Neuron (in vitro differentiated cells): ENCODE results near the gene ADCY2.

ENCODE experiments used
- H2AFZ ChIP-seq: one replicate; pipeline ENCODE4 v1.6.1; 2013; ENCODE audit warnings: low read depth, mild to moderate bottlenecking, inconsistent platforms, low read length, moderate library complexity
- H3K27me3 ChIP-seq: one replicate; pipeline ENCODE4 v1.6.1; 2013; ENCODE audit warnings: low read length; ENCODE audit not compliant: insufficient read depth
- H3K36me3 ChIP-seq: one replicate; pipeline ENCODE4 v1.6.1; 2013; ENCODE audit warnings: low read length; ENCODE audit not compliant: insufficient read depth
- H3K4me1 ChIP-seq: one replicate; pipeline ENCODE4 v1.6.1; 2013; ENCODE audit warnings: low read length; ENCODE audit not compliant: insufficient read depth
- H3K4me3 ChIP-seq: 2 replicates; pipeline ENCODE4 v1.5.1; 2013; ENCODE audit warnings: mild to moderate bottlenecking, low read length, moderate library complexity
- H3K9me3 ChIP-seq: one replicate; pipeline ENCODE4 v1.6.1; 2013; ENCODE audit warnings: low read length

ADCY2 gene

GRCh38 chr5:7434914-7435313, 39.0 kb downstream of the ADCY2 start:
- Histone ChIP-seq H3K4me3 (no peak overlapping the region), H3K36me3 (no peaks in the 10 kb centered on the region), H3K4me1 (peaks cover 16% of the 10 kb centered on the region), H3K9me3 (peaks cover 6% of the 10 kb centered on the region), H3K27me3 (no peaks in the 10 kb centered on the region), H2AFZ (no peak overlapping the region)

DNA sequence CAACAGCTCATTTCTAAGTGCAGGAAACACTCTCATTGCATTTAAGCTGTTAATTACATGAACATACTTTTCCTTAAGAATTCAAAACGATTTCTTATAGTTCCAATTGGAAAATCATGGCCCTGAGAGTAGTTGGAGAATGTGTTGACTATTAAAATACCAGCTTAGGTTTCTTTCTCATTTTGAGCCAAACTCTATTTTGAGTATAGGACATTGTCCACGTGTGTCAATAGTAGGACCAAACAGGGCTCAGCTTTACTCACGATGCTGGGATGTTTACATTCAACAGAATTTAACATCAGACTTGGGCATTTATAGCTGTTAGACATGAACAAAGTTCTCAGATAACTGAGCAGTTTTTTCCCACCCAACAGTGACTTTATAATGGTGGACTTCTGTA, 39.6 kb downstream of the ADCY2 start:
- Histone ChIP-seq H2AFZ (no peak overlapping the region), H3K4me1 (peaks cover 16% of the 10 kb centered on the region), H3K27me3 (no peaks in the 10 kb centered on the region), H3K9me3 (peaks cover 6% of the 10 kb centered on the region), H3K36me3 (no peaks in the 10 kb centered on the region), H3K4me3 (no peak overlapping the region)

- Histone ChIP-seq H3K36me3 (no peaks in the 10 kb centered on the region), H2AFZ (no peak overlapping the region), H3K4me3 (no peak overlapping the region), H3K9me3 (peaks cover 6% of the 10 kb centered on the region), H3K27me3 (no peaks in the 10 kb centered on the region), H3K4me1 (peaks cover 16% of the 10 kb centered on the region)
Measured at GRCh38 chr5:7436521-7436920, 40.6 kb downstream of the ADCY2 start.

GRCh38 chr5:7437836-7438235, 41.9 kb downstream of the ADCY2 start:
- no peaks in the 10 kb centered on the region for H3K27me3 ChIP-seq
- no peaks in the 10 kb centered on the region for H3K36me3 ChIP-seq
- no peak overlapping the region for H3K4me3 ChIP-seq
- peaks cover 16% of the 10 kb centered on the region for H3K4me1 ChIP-seq
- no peak overlapping the region for H2AFZ ChIP-seq
- H3K9me3 ChIP-seq = peaks cover 6% of the 10 kb centered on the region

GRCh38 chr5:7445068-7445467, 49.1 kb downstream of the ADCY2 start:
- Histone ChIP-seq H3K9me3 (no peaks in the 10 kb centered on the region), H3K36me3 (no peaks in the 10 kb centered on the region), H3K4me3 (no peak overlapping the region), H3K4me1 (peaks cover 3% of the 10 kb centered on the region), H3K27me3 (no peaks in the 10 kb centered on the region), H2AFZ (no peak overlapping the region)

DNA sequence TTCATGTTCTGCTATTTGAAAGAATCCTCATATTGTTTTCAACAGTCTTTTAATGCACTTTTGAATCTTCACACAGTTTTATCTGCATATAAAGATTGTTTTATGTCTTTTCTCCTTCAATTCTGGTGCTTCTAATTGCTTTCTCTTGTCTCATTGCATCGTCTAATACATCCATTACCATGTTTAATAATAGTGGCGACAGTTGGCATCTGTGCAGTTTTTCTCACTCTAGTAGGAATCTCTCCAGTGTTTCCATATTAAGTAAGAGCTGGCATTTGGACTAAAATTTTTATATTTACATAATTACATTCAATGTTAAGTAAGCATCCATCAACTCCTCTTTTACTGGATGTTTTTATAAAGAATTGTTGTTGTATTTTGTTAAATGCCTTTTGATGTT, 49.9 kb downstream of the ADCY2 start:
- no peak overlapping the region for H3K4me3 ChIP-seq
- H3K9me3 ChIP-seq = no peaks in the 10 kb centered on the region
- H3K4me1 ChIP-seq = peaks cover 3% of the 10 kb centered on the region
- H3K27me3 ChIP-seq = no peaks in the 10 kb centered on the region
- H2AFZ ChIP-seq = no peak overlapping the region
- no peaks in the 10 kb centered on the region for H3K36me3 ChIP-seq

DNA sequence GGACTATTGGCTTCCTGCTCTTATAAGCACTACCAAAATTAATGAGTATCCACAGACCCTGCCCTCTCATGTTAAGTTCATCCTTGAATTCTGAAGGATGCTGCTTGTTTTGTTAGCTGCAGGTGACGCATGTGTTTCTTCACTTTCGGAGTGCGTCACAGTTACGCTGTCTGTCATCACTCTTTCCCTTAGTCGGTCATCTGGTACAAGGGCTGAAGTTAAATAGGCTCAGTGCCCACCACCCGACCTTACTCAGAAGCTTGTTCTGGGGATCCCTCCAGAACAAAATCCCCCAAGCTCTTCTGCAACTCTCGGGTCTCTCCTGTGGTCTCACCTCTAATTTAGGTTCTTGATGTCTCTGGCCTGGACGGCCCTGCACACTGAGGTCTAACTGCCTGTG, 51.0 kb downstream of the ADCY2 start:
- Histone ChIP-seq H3K36me3 (no peaks in the 10 kb centered on the region), H3K9me3 (no peaks in the 10 kb centered on the region), H3K4me3 (no peak overlapping the region), H3K4me1 (peaks cover 3% of the 10 kb centered on the region), H2AFZ (no peak overlapping the region), H3K27me3 (no peaks in the 10 kb centered on the region)

DNA sequence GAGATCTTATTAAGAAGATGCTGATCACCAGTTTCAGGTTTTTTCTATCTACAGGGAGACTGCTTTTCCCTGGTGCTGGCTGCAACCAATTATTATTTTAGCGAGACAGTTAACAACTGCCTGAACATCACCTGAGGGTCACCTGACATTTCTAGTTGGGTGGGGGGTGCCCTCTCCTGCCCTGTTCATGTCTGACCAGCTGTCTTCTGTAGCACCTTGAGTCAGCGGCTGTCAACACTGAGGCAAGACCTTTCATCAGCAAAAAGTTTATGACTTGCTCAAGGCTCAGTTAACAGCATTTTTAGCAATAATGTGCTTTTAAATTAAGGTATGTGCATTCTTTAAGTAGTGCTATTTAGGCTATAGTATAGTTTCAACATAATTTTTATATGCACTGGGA, 58.0 kb downstream of the ADCY2 start:
- peaks cover 3% of the 10 kb centered on the region for H3K9me3 ChIP-seq
- no peak overlapping the region for H2AFZ ChIP-seq
- no peaks in the 10 kb centered on the region for H3K27me3 ChIP-seq
- no peaks in the 10 kb centered on the region for H3K4me1 ChIP-seq
- H3K4me3 ChIP-seq = no peak overlapping the region
- no peaks in the 10 kb centered on the region for H3K36me3 ChIP-seq

GRCh38 chr5:7456206-7456605, 60.3 kb downstream of the ADCY2 start:
- Histone ChIP-seq H3K27me3 (no peaks in the 10 kb centered on the region), H3K4me1 (no peaks in the 10 kb centered on the region), H3K36me3 (no peaks in the 10 kb centered on the region), H3K4me3 (no peak overlapping the region), H3K9me3 (peaks cover 7% of the 10 kb centered on the region), H2AFZ (no peak overlapping the region)

DNA sequence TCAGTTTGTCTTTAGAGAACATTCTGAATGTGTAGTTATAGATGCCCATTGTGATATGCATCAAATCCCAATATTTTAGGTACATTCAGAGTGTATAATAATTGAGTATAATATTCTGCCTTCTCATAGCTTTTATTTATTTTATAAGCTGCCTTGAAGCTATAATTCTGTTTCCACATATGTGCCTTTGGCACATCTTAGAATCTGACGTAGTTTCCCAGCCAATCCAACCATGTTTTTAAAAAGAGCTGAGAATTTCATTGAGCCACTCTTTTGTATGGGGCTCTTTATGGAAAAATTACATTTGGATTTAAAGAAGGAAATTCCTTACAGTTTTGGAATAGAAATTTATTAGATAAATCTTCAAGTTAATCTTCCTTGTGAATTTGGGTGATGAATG, 65.4 kb downstream of the ADCY2 start:
- no peaks in the 10 kb centered on the region for H3K36me3 ChIP-seq
- H3K4me3 ChIP-seq = no peak overlapping the region
- H2AFZ ChIP-seq = no peak overlapping the region
- H3K27me3 ChIP-seq = no peaks in the 10 kb centered on the region
- H3K4me1 ChIP-seq = no peaks in the 10 kb centered on the region
- peaks cover 7% of the 10 kb centered on the region for H3K9me3 ChIP-seq

DNA sequence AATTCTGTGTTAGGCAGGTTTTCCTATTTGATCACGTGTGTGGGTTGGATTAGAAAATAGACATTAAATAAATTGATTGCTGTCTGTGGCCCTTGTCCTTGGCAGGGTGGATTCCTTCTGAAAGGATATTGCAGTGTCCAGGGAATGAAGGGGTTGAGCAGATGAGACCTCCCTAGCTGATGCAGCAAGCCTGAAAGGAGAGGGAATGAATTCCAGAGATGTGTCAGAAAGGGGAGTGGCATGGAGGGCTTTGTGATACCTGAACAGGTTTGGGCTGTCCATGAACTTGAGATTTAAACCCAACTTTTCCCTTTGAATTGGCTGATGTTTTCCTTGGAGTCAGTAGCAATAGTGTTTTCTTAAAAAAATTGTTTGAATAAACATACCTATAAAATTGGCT, 66.8 kb downstream of the ADCY2 start:
- Histone ChIP-seq H3K9me3 (peaks cover 7% of the 10 kb centered on the region), H3K27me3 (no peaks in the 10 kb centered on the region), H3K4me1 (no peaks in the 10 kb centered on the region), H2AFZ (no peak overlapping the region), H3K36me3 (no peaks in the 10 kb centered on the region), H3K4me3 (no peak overlapping the region)

- Histone ChIP-seq H2AFZ (no peak overlapping the region), H3K27me3 (no peaks in the 10 kb centered on the region), H3K4me1 (peaks cover 10% of the 10 kb centered on the region), H3K4me3 (no peak overlapping the region), H3K36me3 (no peaks in the 10 kb centered on the region), H3K9me3 (peaks cover 2% of the 10 kb centered on the region)
Measured at GRCh38 chr5:7464182-7464581, 68.2 kb downstream of the ADCY2 start.

DNA sequence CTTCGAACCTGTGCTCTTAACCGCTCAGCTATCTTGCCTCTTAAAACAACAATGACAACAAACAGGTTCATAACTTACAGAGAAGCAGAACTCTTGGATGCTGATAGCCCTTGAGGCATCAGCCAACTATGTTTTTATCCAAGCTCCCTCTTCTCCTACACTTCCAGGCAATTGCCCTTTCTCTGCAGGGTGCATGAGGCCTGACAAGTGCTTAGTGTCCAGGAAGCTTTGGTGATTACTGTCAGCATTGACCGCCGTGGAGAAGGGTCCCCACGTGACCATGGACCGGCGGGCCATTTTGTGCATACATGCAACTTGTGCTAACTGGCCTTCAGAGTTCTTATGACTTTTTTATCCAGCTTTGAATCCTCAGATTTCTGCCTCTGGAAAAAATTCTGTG, 71.2 kb downstream of the ADCY2 start:
- Histone ChIP-seq H3K9me3 (no peaks in the 10 kb centered on the region), H3K27me3 (no peaks in the 10 kb centered on the region), H3K4me3 (no peak overlapping the region), H3K36me3 (no peaks in the 10 kb centered on the region), H2AFZ (no peak overlapping the region), H3K4me1 (peaks cover 10% of the 10 kb centered on the region)

GRCh38 chr5:7468742-7469141, 72.8 kb downstream of the ADCY2 start:
- Histone ChIP-seq H3K4me1 (peaks cover 18% of the 10 kb centered on the region), H3K36me3 (no peaks in the 10 kb centered on the region), H2AFZ (no peak overlapping the region), H3K4me3 (no peak overlapping the region), H3K9me3 (peaks cover 5% of the 10 kb centered on the region), H3K27me3 (no peaks in the 10 kb centered on the region)
